Epidermal melanocyte (primary cell): ENCODE measurements around the gene IRF5.

Experiments
- DNase-seq: peaks from one replicate; pipeline ENCODE4 v3.0.0; 2011; ENCODE audit warnings: low spot score; ENCODE audit not compliant: insufficient read length

IRF5 gene

DNA sequence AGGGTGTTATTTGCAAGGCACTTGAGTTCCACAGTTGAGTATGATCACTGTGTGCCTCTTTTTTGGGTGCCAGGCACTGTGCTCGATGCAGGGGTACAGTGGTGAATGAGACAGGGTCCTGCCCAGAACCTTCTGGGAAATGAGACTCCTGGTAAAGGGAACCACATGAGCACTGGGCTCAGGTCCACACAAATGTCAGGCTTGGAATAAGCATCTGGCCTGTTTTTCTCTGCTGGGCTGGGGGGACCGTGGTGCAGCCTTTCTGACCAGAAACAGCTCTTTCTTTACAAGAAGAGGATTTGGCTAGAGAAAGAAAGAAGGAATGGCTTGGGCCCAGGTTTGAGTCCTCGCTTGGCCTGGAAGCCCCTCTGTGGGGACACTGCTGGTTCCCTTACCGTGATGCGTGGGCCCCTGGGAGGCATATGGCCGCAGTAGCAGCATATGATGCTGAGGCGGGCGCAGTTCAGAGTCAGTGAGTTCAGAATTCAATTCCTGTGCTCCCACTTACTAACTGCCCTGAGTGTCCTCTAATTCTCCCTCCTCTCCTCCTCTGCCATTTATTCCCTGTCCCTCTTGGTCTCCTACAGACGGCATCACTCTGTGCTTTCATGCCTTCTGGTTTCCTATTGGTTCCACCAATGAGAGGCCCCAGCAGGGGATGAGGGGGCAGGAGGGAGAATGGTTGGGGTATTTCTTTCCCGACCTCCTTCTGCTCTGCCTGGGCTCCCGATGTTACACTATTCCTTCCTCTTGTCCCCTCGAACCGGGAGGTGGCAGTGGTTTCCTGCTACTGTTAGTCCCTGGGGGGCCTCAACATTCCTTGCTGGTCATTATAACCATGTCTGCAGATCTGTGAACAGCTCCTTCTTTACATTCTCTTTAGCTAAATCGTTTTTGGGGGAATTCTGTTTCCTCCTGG, 17.6 kb upstream of the IRF5 start:
- DNase-seq = no peak

DNA sequence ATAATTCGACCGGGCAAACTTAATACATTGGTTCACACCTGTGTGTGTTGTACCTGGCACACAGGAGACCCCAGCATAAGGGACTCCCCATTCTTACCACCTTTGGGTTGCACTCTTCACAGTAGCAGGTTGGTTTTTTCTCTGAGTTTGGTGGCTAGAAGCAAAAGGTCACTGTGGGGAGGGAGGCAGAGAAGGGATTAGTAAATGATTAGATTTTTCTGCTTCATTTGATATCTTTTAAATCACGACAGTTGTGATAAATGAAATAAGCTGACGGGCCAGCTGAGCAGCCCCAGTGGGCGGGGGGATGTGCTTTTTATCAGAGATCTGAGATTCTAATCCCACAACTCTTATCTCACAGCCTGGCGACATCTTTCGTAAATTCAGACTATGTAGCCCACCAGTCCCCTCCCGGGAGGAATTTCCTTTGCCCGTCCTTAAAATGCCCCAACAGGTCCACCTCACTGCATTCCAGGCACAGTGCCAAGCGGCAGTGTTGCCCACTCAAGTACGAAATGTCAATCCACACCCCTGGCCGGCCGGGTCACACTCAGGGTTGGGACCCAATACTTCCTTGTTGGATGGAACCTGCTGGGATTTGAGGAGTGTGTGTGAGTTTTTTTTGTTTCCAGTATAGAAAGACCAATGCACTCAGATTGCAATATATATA, 16.7 kb upstream of the IRF5 start:
- no peak for DNase-seq

DNA sequence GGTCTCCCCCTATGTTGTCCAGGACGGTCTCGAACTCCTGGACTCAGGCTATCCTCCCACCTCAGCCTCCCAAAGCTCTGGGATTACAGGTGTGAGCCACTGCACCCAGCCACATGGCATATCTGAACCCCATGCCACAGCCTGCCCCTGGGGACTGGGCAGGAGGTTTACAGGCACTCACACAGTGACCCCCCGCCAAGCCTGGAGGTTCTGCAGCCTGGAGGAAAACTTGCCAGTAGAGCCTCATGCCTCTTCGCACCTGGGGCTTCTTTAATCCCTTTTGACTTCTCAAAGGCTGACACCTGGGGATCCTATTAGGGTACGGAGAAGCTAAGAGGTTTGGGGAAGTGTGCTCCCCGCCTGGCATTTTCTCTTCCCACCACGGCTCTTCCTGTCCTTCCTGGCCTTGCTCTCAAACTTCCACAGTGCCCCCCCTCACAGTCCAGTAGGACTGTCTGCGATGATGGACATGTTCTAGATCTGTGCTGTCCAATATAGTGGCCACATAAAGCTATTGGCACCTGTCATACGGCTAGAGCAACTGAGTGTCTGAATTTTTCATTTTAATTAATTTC, 15.8 kb upstream of the IRF5 start:
- no peak for DNase-seq

DNA sequence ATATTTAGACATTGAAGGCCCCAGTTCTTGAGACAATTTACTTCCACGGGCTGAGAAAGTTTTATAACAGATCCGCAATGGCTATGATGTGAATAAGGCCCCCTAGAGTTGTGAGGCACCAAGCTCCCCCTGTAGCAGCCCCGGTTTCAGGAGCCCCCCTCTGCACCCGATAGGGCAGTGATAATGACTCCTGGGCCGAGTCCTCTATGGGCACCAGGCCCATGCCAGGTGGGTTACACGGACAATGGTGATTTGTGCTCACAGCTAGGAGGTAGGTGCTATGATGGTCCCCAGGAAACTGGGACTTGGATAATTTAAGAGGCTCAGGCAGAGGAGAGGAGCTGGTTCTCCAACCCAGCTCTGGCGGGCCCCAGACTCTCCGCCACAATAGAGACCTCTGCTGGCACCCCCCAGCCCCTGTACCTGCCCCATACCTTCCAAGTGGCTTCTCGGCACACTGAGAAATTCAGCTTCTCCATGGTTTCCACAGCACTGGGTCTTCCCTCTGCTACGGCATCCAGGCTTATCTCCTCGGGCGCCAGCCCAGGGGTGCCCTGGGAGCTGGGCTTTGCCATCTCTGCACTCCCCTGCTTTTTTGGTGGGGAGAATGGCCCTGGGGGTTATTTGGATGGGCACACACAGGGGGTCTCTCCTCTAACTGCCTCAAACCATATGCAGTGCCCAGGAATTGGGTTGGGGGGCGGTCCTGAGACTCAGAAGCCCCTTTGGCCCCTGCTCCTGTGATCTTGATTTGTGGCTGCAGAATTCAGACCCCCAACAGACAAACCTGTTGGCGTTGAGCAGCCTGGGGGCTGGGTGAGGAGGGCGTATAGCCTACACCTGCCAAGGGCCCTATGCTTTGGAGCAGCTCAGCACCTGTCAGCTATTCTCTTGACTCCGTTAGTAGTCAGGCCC, 15.0 kb upstream of the IRF5 start:
- no peak for DNase-seq

DNA sequence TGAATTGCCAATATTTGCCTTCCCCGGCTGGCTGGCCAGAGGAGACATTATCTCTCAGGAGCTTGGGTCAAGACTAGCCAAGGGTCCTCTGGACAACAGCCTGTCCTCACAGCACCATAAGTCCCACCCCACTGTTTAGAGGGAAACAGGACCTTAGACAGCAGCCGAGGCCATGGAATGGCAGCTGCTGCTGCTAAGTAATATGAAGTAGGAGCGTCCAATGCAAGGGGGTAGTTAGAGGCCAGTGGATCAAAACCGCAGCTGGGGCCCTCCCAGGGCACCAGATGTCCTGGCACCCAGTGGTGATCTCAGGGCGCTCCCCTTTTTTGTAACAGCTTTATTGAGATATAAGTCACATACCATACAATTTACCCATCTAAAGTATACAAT, 14.3 kb upstream of the IRF5 start:
- DNase-seq = no peak

DNA sequence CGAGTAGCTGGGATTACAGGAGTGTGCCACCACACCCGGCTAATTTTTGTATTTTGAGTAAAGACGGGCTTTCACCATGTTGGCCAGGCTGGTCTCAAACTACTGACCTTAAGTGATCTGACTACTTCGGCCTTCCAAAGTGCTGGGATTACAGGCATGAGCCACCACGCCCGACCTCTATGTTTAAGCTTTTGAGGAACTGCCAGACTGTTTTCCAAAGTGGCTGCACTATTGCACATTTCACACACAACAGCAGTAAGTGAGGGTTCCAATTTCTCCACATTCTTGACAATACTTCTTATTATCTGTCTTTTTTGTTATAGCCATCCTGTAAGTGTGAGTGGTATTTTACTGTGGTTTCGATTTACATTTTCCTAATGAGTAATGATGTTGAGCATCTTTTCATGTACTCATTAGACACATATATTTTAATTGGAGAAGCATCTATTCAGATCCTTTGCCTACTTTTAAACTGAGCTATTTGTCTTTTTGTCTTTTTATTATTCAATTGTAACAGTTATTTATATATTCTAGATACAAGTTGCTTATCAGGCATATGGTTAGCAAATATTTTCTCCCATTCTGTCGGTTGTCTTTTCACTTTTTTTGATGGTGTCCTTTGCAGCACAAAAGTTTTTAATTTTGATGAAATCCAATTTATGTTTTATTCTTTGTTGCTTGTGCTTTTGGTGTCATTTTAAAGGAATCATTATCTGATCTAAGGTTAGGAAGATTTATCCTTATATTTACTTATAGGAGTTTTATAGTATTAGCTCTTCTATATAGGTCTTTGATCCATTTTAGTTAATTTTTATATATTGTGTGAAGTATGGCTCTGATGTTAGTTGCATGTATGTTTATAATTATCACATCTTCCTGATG, 12.8 kb upstream of the IRF5 start:
- no peak for DNase-seq

DNA sequence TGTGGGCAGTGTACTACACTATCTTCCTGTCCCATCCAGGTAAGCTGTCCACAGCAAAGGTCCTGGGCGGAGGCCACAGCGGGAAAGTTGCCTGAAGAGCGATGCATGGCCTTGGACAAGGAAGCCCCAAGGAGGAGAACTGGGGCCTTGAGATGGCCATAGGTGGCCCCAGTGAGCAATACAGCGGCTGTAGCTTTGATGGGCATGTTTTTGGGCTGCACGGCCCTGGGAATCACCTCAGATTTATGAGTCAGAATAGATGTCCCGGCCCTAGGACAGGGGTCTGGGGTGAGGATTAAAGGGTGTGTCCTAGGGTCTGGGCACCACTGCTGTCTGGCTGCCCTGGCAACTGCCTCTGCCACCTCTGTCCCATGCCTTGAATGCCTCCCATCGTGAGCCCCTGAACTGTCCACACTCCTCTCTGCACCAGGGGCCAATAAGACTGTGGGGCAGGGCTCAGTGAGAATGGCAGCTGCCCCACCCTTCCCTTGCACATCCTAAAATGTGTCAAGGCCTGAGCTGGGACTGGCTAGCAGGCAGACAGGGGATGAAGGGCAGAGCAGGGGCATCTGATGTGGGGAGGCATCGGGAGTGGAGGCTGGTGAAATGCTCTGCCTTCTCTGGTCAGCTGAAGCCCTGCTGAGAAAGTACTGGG, 9.4 kb upstream of the IRF5 start:
- no peak for DNase-seq

DNA sequence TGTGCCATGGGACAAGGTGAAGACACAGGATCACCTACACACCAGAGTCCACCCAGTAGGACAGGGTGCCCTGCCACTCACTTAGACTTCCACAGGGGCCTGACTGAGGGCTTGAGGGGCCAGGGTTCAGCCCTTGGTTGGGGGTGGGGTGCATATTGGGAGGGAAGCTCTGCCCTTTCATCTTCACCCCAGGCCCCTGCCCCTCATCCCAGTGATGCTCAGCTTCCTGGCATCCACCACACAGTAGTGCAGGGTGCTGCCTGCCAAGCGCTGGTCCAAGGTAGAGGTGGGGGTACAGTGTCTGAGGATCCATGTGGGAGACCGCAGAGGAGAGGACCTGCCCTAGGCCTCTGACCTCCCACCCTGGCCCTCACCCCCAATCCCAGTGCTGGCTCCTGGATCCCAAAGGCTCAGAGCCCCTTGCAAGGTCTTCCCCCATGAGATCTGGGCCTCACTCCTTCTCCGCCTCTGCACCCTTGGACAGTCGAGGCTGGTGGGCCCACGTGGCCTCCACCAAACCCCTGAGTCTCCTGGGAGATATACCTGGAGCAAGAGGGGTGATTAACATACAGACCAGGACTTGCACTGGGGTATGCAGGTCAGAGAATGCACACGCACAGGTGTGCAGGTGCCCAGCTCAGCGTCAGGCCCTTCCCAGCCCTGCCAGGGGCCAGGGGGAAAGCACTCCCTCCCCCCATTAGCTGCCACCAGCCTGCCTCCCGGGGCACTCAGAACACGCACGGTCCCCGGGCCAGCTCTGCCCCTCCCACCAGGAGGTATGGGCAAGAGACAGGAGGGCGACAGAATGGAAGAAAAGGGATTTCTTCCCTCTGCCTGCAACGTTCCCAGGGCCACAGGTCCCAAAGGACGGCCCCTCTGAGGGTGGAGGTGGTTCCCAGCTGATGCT, 8.6 kb upstream of the IRF5 start:
- no peak for DNase-seq

DNA sequence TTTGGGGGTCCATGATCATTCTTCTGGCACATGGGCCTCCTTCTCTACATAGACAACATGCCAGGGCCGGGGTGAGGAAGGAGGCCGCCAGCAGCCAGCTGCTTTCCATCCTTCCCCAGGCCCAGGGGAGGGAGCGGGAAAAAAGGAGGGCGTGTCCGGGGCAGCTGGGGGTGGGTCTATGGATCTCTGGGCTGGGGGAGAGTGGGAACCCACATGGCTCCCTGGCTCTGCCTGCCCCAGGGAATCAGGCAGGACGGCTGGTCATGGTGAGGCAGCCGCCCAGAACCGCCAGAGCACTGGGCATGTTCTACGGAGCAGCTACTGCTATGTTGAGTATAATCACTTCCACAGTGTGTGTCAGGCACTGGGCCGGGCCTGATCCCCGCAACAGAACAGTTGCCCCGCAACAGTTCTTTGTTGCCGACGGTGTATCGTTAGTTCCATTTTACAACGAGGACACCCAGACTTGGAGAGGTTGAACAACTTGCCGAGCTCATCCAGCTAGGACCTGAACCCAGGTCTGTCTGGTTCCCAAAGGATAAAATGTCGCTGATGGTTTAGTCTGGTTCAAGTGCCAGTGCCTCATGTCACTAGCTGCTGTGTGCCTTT, 6.4 kb upstream of the IRF5 start:
- no peak for DNase-seq

DNA sequence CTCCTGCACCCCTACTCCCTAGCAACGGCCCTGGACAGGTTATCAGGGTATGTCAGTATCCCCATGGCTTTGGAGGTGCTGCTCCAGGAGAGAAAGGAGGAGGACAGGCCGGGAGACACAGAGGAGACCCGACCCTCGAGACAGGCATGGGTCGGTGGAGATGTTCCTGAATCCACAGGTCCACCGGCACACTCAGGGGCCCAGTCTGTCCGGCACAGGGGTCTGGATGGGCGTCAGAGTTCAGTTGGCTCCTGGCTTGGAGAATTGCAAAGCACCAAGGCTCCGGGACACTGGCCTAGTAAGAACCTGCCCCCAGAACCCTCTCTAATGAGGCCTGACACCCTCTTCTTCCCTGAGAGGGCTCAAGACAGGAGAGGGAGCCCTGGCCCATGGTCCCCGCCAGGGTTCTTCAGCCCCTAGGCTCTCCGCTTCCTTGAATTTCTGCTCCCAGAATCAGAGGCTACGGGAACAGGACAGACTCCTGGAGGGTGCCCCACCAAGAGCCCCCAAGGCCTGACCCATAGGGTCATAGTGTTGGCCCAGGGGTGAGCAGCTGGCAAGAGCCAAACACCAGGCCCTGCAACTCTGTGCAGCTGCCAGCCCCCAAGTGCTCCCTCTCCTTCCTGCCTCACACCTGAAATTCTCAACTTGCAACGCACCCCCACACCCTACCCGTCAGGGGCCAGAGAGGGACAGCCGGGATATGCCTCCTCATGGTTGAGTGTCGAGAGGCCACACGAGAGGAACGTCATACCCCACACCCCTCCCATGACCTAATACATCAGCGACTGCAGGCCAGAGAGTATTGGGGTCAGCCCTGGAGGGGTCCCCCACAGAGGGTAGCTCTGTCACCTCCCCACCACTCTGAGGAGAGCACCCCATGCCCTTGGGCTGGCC, 5.5 kb upstream of the IRF5 start:
- DNase-seq = no peak

DNA sequence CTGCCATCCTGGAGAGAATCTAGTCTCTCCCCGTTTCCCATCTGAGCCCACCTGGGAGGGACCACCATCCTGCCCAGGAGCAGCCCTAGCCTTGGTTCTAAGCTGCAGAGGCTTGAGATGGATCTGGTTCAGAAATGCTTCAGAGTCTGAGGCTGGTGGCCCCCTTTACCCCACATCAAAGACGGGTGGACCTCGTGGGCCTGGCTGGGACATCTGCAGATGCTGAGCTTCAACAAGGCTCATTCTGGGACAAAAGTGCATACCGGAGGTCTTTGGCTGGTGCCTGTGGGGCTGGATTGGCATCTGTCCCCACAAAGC, 4.9 kb upstream of the IRF5 start:
- DNase-seq = no peak

DNA sequence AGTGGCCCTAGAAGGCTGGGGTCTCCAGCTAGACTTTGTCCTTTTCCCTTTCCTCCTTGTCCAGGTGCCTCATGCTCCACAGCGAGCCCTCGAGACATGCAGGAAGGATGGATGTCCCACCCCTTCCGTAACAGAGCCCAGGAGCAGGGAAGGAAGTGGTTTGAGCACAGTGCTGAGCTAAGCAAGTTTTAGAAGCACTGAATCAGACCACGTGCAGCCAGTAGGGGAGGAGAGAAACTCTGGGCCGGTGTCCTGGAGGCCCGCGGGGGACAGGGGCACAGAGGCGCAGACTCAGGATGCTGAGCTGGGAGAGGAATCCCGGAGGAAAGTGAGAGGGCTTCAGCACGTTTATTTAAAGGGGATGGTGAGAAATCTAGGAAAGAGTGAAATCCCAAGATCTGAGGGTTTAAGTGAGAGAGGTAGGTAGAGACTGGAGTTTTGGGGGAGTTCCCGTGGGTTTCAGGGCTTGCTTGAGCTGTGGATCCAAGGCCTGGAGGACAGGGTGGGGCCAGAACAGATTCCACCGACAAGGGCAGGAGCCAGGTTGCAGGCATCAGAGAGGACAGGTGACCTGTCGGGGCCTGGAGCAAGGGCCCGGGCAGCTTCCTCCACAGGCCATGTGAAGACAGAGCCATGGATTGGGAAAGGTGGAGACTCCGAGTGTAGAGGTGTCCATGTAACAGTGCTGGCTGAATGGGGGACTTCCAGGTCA, 4.4 kb upstream of the IRF5 start:
- no peak for DNase-seq

DNA sequence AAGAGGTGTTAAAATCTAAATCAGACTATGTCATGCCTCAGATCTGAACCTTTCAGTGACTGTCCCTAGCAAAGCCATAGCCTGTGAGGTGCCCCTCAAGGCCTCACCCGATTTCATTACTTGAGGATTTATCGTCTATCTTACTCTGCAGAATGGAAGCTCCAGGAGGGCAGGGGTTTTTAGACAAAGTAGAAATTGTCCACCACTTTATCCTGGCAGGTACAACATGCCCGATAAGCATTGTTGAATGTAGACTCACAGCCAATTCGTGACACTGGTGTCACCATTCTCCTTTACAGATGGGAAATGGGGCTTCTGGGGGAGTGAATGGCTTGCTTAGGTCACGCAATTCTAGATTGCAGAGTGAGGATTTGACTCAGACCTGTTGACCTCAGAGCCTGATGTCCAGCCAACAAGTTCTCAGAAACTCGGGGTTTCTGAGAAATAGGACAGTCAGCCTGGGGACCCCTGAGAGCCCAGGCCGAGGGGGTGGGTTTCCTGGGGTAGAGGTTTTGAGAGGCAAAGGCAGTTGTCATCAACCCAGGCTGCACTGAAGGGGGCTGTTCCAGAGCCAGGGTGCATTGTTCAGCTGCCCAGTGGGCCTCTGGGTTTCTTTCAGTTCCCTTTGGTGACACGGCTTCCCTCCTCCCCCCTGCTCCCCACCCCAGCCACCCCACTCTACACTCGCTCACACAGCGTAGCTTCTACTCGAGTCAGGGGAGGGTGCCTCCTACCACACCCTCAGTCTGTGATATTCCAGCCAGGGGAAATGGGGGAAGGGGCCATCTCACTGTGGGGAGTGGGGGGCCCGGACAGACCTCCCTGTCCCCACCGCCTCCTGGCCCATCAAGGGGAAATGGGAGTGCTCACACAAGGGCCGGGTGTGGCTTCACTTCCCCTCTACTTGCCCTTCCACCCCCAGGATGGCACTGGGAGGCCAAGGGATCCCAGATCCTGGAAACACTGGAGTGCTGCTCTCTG, 3.1 kb upstream of the IRF5 start:
- DNase-seq = no peak

DNA sequence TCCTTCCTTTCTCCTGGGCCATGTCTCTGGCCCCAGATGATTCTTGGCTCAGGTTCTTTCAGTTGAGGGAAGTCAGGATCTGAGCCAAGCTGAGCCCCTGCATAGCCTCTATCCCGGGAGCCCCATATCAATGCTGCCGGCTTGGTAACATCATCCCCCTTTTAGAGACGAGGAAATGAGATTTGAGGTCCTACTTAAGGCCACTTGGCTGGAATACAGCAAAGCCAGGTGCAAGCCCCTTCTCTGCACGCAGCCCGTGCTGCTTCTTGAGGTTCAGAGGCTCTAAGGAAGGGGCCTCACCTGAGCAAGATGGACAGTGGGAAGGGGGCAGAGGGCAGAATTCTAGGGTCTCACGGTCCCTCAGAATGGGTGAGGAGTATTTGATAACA, 2.4 kb upstream of the IRF5 start:
- no peak for DNase-seq

DNA sequence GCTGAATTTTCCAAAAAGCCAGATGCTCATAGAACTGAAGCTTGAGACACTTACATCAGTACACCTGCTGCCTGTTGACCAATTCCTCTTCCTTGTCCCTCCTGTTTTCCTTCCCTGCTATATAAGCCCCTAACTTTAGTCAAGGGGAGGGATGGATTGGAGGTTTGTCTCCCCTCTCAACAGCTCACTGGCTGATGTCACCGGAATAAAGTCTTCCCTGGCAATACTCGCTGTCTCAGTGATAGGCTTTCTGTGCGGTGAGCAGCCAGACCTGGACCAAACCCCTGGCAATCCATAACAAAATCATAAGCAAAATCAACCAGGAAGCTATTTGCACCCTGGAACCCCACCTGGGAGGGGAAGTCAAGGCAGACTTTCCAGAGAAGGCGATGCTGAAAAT, 929 bp upstream of the IRF5 start:
- no peak for DNase-seq

DNA sequence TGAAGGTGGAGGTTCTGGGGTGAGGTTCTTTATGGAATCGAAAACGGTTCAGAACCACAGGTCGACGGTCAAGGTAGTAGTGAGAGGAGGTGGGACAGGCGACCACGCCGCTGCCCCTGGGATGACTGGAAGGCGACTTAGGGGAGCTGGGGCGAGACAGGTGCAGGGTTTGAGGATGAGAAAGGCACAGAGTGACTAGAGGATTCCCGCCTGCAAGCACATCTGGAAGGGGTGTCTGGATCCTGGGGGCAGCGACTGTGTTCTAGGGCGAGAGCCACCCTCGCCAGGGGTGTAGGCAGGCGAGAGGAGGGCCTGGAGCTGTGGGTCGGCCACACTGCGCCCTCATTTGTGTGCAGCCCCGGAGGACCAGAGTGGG, 468 bp upstream of the IRF5 start:
- no peak for DNase-seq
